Smooth muscle cell (in vitro differentiated cells): Measurements from ENCODE around the gene PIM1. TPM values are rescaled to one million over a fixed set of nuclear protein-coding genes. Genes with fewer than 3 reads are reported as not detected.
A peak's percentile ranks its signal among the peaks of the same experiment; 100 is the strongest.

Source experiments
- DNase-seq: peaks from one replicate; lab custom pipeline; 2025; ENCODE audit not compliant: unreplicated experiment; lab: John Stamatoyannopoulos, UW
- H2AFZ ChIP-seq: fragments of 200-600 bp; sonication (generic); 2 replicates; pipeline ENCODE4 v1.6.0; 2016; ENCODE audit warnings: antibody characterized with exemption, low read depth, mild to moderate bottlenecking
- H3F3A ChIP-seq: fragments of 200-600 bp; sonication (generic); 2 replicates; pipeline ENCODE4 v1.6.0; 2017; ENCODE audit warnings: antibody characterized with exemption, low read depth
- H3K27ac ChIP-seq: fragments of 200-600 bp; sonication (generic); 2 replicates; pipeline ENCODE4 v1.5.1; 2016; ENCODE audit warnings: low read depth, mild to moderate bottlenecking
- H3K27me3 ChIP-seq: fragments of 200-600 bp; sonication (generic); 2 replicates; pipeline ENCODE4 v1.6.1; 2016; ENCODE audit warnings: low read depth, mild to moderate bottlenecking
- H3K36me3 ChIP-seq: fragments of 200-600 bp; sonication (generic); 2 replicates; pipeline ENCODE4 v1.5.1; 2016; ENCODE audit warnings: low read depth
- H3K4me1 ChIP-seq: fragments of 200-600 bp; sonication (generic); 2 replicates; pipeline ENCODE4 v1.5.1; 2016; ENCODE audit warnings: low read depth
- H3K4me2 ChIP-seq: fragments of 200-600 bp; sonication (generic); 2 replicates; pipeline ENCODE4 v1.6.0; 2016; ENCODE audit warnings: mild to moderate bottlenecking
- H3K4me3 ChIP-seq: fragments of 200-600 bp; sonication (generic); 2 replicates; pipeline ENCODE4 v1.5.1; 2016; ENCODE audit warnings: mild to moderate bottlenecking
- H3K79me2 ChIP-seq: fragments of 200-600 bp; sonication (generic); 2 replicates; pipeline ENCODE4 v1.6.0; 2016; ENCODE audit warnings: low read depth, mild to moderate bottlenecking
- H3K9ac ChIP-seq: fragments of 200-600 bp; sonication (generic); 2 replicates; pipeline ENCODE4 v1.6.0; 2016; ENCODE audit warnings: low read depth
- H3K9me3 ChIP-seq: fragments of 200-600 bp; sonication (generic); replicated peaks from 2 replicates; pipeline ENCODE4 v1.5.1; 2016; ENCODE audit warnings: low read depth
- H4K20me1 ChIP-seq: fragments of 200-600 bp; sonication (generic); 2 replicates; pipeline ENCODE4 v1.6.0; 2016; ENCODE audit warnings: low read depth
- CTCF ChIP-seq: fragments of 200-600 bp; sonication (generic); IDR thresholded peaks from 2 replicates; pipeline ENCODE4 v1.5.1; 2017; ENCODE audit warnings: borderline replicate concordance, mild to moderate bottlenecking, antibody characterized with exemption; ENCODE audit not compliant: insufficient read depth, poor library complexity, severe bottlenecking
- WGBS: methylation state at CpG from one replicate; pipeline ENCODE4 v1.1.7; 2016; ENCODE audit warnings: low lambda C conversion rate; 5-methylcytosine and 5-hydroxymethylcytosine counted together
- polyA plus RNA-seq: library from polyadenylated mRNA; unstranded; fragments of >200 nt; fragmentation: Nextera tagmentation; extraction: Ambion mirVana; gene quantifications from 2 replicates; pipeline ENCODE4 v1.2.1, GENCODE V29; 2016
- total RNA-seq: library from RNA; depleted of rRNA; stranded (reverse); fragments of >200 nt; gene quantifications from 2 replicates; pipeline ENCODE4 v1.2.3, GENCODE V29; 2014

PIM1 gene
- total and polyA plus RNA-seq, 2 experiments from 2014 or later: 29.5 to 41.9 TPM

GRCh38 chr6:37171970-37172812 lies 2.2 kb downstream of the PIM1 start:
- Histone ChIP-seq H3K79me2 (peaks cover 20% of the 10 kb centered on the region), H2AFZ (no peak overlapping the region), H3K9me3 (no peaks in the 10 kb centered on the region), H3K36me3 (peaks cover 20% of the 10 kb centered on the region), H3K27ac (peak overlapping the region; percentile 91), H3K4me1 (peaks cover 12% of the 10 kb centered on the region), H3K9ac (peak overlapping the region; percentile 89), H3F3A (peaks cover 16% of the 10 kb centered on the region), H3K4me2 (peak overlapping the region; percentile 92), H4K20me1 (peaks cover 45% of the 10 kb centered on the region), H3K4me3 (peak overlapping the region; percentile 97), H3K27me3 (no peaks in the 10 kb centered on the region)
- WGBS: 23% methylated on average over 17 of the region's 17 CpGs
- peak; percentile 92 for TF ChIP-seq CTCF
- DNase-seq: peak; percentile 63

DNA sequence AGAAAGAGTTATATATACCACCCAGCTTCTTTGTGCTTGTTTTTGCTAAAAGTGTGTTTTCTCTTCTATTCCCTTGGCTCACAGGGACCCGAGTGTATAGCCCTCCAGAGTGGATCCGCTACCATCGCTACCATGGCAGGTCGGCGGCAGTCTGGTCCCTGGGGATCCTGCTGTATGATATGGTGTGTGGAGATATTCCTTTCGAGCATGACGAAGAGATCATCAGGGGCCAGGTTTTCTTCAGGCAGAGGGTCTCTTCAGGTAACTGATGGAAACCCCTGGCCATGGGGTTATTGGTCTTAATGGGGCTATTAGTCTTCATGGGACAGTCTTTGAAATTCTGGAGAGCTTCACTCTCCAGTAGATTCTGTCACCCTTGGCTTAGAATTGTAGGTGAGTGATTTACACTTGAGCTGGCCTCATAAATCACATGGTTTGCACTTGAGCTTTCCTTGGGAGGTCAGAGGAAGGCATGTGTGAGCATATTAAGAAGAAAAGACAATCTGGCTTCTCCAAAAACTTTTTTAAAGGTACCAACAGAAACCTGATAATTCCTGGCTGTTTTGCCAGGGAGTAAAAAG lies 3.0 kb downstream of the PIM1 start:
- no peak for TF ChIP-seq CTCF
- Histone ChIP-seq H3K27ac (no peak overlapping the region), H3K9me3 (no peaks in the 10 kb centered on the region), H3K4me2 (peak overlapping the region; percentile 92), H3K36me3 (peaks cover 20% of the 10 kb centered on the region), H4K20me1 (peaks cover 45% of the 10 kb centered on the region), H3K4me3 (peak overlapping the region; percentile 97), H2AFZ (no peak overlapping the region), H3K79me2 (peaks cover 20% of the 10 kb centered on the region), H3K27me3 (no peaks in the 10 kb centered on the region), H3K9ac (no peak overlapping the region), H3K4me1 (peaks cover 10% of the 10 kb centered on the region), H3F3A (peaks cover 14% of the 10 kb centered on the region)
- no peak for DNase-seq
- 98% methylated on average over 7 of the region's 7 CpGs for WGBS

GRCh38 chr6:37173493-37174195 lies 3.7 kb downstream of the PIM1 start:
- Histone ChIP-seq H3K36me3 (peaks cover 20% of the 10 kb centered on the region), H3F3A (peaks cover 8% of the 10 kb centered on the region), H3K9ac (no peak overlapping the region), H3K4me3 (no peak overlapping the region), H3K9me3 (no peaks in the 10 kb centered on the region), H2AFZ (no peak overlapping the region), H3K4me2 (no peak overlapping the region), H3K79me2 (peaks cover 20% of the 10 kb centered on the region), H3K27me3 (no peaks in the 10 kb centered on the region), H3K4me1 (peaks cover 4% of the 10 kb centered on the region), H3K27ac (no peak overlapping the region), H4K20me1 (peaks cover 45% of the 10 kb centered on the region)
- 83% methylated on average over 9 of the region's 9 CpGs for WGBS
- DNase-seq: no peak
- no peak for TF ChIP-seq CTCF
